Fibroblast of peridontal ligament (primary cell): ENCODE measurements around the gene FGF7.
"Not testable (repeated sequence)": the region's sequence is repeated elsewhere in the genome, so short reads cannot be mapped to it uniquely, and the experiment has no call there.

Experiments
- DNase-seq: peaks from one replicate; pipeline ENCODE4 v3.0.0-alpha.2; 2010; ENCODE audit errors: extremely low read depth

FGF7 gene, protein sequence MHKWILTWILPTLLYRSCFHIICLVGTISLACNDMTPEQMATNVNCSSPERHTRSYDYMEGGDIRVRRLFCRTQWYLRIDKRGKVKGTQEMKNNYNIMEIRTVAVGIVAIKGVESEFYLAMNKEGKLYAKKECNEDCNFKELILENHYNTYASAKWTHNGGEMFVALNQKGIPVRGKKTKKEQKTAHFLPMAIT

DNA sequence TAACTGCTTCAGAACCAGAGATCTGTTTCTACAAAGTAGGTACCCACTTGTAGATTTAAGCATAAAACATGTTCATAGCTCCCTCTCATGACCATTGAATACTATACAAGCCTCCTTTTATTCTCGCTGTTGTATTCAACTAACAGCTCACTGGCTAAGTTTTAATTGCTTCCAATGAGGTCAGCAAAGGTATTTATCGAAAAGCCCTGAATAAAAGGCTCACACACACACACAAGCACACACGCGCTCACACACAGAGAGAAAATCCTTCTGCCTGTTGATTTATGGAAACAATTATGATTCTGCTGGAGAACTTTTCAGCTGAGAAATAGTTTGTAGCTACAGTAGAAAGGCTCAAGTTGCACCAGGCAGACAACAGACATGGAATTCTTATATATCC lies at the start of gene FGF7:
Gene FGF7, plus strand, starts transcription at position 222 of the 400 bp plus-strand sequence. CDS start 1,056 bp downstream, outside the sequence.
- DNase-seq = peak; percentile 98

DNA sequence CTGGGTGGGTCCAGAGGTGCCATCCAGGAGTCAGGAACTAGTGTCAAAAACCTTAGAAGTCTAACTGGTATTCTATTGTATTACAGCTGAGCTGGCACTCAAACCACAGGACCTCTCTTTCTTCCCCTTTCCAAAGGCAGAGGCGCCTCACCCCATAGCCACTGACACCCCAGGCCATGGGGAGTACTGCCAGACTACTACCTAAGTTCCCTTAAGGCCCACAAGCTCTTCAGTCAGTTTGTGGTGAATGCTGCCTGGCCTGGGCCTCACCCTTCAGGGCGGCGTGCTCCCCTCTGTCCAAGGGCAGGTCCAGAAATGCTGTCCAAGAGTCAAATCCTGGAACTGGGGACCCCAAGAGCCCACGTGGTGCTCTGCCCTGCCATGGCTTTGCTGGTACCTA lies 43.0 kb upstream of the FGF7 start:
- DNase-seq = no peak

DNA sequence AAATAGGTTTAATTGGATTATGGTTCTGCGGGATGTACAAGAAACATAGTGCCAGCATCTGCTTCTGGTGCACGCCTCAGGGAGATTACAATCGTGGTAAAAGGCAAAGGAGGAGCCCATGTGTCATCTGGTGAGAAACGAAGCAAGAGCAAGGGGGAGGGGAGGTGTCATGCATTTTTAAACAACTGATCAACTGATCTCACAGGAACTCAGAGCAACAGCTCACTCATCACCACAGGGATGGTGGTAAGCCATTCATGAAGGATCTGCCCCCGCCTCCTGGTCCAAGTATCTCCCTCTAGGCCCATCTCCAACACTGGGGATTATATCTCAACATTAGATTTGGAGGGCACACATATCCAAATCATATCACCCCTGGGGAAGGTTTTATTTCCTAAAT lies 42.1 kb upstream of the FGF7 start:
- no peak for DNase-seq

DNA sequence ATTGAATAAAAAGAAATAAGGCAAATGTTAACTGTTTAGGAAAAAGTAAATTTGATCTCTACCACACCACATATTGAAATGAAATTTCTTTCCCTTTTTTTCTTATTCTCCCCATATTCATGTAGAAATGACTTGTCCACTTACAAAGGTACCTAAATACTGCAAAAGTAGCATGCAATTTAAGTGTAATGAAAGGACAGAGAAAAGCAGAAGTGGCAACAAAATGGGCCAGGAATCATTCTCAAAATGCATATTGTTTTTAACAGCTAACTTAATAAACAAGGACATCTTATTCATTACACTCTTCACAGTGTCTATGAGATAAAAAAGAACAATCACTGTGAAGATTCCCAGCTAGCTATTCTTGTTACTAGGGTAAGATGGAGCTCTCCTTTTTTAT lies 40.6 kb upstream of the FGF7 start:
- DNase-seq = no peak

DNA sequence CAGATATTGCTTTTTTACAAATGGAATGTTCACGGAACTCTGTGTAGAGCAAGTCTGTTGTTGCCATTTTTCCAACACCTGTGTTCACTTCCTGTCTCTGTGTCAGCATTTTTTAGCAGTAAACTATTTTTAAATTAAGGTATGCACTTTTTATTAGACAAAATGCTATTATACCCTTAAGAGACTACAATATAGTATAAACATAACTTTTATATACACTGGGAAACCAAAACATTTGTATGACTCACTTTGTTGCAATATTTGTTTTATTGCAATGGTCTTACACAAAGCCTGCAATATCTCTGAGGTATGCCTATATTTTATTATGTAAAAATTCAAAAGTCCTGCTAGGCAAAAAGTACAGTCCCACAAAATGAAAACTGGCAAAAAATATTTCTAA lies 39.8 kb upstream of the FGF7 start:
- DNase-seq = peak; percentile 63

DNA sequence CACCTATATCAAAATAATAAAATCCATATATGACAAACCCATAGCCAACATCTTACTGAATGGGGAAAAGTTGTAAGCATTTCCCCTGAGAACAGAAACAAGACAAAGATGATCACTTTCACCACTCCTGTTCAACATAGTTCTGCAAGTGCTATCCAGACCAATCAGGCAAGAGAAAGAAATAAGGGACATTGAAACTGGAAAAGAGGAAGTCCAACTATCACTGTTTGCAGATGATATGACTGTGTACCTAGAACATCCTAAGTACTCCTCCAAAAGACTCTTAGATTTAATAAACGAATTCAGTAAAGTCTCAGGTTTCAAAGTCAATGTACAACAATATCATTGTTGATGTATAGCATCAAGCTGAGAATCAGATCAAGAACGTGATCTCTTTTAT lies 35.6 kb upstream of the FGF7 start:
- no peak for DNase-seq

DNA sequence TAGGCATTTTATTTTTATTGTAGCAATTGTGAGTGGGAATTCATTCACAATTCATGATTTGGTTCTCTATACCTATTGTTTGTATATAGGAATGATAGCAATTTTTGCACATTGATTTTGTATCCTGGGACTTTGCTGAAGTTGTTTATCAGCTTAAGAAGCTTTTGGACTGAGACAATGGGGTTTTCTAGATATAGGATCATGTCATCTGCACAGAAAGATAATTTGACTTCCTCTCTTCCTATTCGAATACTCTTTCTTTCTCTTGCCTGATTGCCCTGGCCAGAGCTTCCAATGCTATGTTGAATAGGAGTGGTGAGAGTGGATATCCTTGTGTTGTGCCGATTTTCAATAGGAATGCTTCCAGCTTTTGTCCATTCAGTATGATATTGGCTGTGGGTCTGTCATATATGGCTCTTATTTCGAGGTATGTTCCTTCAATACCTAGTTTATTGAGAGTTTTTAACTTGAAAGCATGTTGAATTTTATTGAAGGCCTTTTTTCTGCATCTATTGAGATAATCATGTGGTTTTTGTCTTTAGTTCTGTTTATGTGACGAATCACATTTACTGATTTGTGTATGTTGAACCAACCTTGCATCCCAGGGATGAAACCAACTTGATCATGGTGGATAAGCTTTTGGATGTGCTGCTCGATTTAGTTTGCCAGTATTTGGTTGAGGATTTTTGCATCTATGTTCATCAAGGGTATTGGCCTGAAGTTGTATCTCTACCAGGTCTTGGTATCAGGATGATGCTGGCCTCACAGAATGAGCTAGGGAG lies 20.3 kb upstream of the FGF7 start:
- not testable (repeated sequence) for DNase-seq

DNA sequence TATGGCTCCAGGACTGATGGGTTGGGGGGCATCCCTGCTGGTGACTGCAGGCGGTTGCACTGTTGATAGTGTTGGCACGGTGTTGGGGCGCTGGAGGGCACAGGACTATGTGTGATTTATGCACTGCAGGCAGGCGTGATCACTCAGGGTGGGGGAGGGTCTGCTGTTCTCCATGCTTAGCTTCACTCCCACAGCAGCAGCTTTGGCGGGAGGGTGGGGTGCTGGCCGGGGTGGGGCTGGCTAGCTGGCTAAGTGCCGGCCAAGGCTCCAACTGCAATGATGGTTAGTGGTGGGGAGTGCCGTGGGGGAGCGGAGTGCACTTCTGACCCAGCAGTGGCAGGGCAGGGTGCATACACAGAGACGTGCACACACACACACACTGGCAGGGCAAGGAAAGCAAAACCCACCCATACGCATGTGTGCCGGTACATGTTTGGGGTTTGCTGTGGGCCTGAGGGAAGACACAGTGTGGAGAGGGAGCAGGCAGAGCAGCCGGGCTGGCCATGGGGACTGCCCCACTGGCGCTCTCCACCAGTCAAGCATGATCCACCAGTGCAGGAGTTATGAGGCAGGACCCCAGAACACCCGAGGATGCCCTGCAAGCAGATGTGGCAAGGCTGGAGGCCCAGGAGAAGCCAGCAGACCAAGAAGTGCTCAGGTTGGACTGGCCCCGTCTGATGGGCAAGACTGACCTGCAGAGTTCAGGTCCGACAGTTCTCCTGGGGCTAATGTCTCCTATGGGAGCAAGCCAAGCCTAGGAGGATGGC lies 16.5 kb upstream of the FGF7 start:
- no peak for DNase-seq

DNA sequence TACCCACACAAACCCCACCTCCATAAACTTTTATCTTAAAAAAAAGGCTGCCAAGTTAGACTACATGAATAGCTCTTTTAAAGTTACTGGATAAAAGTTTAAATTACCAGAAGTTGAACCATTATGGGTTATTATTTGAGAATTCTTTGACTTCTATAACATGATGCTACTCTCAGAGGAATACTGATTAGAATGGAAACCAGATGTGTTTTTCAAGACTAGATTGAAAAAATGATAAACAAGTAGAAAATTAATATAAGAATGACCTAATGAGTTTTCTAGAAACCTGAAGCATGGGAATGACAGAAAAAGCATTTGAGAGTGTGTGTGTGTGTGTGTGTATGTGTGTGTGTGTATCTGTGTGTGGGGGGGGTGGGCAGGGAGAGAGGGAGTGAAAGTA lies 12.4 kb upstream of the FGF7 start:
- DNase-seq = peak; percentile 80

DNA sequence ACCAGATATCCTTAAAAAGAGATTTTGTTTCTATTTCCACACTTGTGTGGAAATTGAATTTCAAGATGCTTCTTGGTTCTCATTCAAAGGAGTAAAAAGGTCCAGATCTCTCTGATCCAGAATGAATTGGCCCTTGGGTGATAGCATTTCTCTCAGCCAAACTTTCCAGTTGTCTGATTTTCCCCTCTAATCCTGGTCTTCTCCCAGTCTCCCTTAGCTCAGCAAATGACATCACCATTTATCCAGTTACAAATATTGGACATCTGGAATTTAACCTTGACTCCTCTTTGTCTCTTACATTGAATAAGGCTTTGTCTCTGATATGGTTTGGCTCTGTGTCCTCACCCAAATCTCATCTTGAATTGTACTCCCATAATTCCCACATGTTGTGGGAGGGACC lies 10.2 kb upstream of the FGF7 start:
- DNase-seq = peak; percentile 31

DNA sequence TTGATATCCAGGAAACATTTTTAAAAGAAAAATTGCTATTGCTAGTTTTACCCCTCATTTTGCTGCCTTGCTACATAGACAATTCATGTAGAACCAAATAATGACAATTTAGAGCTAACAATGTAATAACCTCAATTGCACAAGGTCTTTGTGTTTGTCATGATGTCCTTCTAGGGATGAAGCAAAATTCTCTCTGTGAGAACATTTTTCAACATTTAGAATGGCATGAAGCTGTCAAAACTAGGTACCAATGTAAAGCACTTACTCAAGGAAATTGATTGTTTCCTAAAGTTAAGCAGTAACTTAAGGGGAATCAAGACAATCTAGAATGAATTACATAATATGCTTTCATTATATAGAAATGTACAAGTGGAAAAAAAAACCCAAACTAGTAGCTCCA lies 7.9 kb upstream of the FGF7 start:
- no peak for DNase-seq

DNA sequence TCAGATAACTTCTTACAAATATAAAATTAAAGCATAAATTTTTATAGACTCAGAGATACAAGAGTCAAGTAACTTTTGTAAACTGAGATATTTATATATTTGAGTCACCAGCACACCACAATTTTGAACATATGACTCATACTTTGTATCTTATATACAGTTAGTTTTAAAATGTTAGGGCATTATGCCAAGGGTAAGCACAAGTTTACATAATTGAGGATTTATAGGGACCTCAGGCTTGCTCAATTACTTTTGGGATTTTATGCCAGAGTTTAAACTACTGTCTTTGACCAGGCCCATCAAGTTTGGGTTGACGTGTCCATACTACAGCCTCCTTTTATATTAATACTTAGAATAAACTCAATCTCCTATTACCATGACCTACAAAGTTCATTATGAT lies 7.4 kb upstream of the FGF7 start:
- DNase-seq = peak; percentile 95

DNA sequence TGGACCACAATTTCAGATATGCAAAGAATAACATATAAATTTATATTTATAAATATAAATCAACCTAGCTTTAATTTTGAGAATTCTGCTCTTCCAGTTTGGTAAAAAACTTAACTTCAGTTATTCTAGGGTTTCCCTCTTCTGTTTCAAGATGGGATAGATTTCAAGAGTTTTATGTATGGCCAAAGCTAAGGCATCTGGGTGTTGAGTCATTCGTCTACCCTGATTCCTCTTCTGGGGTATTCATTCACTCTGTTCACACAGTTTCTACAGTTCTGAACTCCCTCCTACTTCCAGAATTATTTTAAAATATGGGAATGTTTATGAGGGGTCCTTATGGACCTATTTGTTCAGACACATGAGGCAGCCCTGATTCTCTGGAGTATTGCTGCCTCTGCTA lies 4.2 kb upstream of the FGF7 start:
- peak; percentile 19 for DNase-seq

DNA sequence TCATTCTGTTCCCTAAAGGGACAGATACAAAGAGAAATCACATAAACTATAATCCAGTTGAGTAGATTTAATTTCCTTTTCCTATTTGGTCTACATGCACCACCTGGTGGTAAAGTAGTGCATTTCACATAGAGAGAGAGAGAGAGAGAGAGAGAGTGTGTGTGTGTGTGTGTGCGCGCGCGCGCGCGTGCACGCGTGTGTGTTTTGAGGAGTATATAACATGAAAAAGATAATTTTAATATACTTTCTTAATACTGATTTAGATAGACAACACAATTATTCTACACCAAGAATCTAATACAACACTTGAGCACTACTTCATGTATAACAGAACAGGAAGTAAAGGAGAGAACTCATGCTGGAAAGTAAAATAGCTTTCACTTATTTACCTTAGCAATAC lies 1.1 kb upstream of the FGF7 start:
- peak; percentile 88 for DNase-seq

DNA sequence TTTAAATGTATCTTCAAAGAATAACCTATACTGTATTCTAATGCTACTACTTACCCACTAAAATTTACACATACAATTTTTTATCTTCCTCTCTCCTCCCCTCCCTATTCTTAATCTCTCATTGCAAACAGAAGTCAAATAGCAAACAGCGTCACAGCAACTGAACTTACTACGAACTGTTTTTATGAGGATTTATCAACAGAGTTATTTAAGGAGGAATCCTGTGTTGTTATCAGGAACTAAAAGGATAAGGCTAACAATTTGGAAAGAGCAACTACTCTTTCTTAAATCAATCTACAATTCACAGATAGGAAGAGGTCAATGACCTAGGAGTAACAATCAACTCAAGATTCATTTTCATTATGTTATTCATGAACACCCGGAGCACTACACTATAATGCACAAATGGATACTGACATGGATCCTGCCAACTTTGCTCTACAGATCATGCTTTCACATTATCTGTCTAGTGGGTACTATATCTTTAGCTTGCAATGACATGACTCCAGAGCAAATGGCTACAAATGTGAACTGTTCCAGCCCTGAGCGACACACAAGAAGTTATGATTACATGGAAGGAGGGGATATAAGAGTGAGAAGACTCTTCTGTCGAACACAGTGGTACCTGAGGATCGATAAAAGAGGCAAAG lies 984 bp downstream of the FGF7 start:
- peak; percentile 59 for DNase-seq

DNA sequence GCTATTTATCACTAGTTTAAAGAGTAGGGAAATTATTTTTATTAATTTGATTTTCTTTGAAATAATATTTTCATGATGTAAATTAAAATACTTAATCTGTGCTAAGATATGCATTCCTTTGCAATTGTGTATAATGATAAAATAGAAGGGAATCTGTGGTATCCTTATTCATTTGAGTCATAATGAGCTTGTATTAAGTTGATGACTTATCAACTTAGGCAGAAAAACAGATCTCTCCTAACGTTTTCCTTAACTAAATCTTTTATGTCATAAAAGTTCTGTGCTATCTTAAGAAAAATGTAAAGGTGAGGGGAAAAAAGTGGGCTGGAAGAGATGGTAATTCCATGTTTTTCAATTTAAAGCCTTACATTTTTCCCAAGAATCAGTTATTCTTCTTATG lies 1.9 kb downstream of the FGF7 start:
- DNase-seq = no peak

DNA sequence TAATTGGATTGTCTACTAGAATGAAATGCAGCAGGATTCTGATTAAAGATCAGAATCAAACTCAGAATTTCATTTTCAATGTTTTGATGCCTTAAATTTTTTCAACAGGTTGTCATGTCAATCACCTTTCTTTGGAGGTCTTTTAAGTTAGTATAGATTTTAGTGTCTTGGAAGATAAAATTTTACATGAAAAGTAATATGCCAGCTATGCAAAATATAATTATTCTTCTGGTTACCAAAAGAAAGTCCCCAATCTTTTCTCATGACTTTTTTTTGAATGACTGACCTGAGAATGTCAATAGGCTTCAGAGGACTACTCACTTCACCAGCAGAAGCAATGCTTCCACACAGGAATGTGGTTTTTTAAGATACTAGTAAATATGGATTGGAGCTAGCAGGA lies 4.3 kb downstream of the FGF7 start:
- no peak for DNase-seq

DNA sequence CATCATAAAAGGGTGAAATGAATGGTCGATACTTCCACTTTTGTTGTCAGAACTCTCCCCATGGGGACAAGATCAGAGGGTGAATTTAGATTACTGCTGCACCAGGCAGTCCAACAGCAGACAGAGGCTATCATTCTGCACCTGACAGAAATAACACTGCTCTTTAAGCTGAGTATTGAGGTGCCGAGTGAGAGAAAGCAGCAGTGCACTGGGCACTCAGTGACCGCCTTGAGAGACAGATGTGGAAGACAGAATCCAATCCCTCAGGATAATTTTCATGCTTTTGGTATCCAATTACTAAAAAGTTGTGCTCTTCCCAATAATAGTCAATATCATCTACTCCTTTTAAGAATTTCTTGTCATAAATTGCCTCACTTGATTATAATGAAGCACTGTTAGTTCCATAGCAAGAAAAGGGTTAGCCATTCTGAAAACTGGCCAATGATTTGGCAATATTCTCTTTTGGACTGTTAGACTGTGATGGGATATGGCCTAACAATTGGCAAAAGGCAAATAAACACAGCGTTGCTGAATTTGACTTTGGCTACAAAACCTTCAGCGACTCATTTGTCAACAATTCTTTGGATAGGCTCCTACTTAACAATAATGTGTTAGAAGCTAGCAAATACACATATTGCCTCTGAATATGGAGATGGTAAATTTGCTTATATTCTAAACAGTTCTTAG lies 5.5 kb downstream of the FGF7 start:
- DNase-seq = peak; percentile 93

DNA sequence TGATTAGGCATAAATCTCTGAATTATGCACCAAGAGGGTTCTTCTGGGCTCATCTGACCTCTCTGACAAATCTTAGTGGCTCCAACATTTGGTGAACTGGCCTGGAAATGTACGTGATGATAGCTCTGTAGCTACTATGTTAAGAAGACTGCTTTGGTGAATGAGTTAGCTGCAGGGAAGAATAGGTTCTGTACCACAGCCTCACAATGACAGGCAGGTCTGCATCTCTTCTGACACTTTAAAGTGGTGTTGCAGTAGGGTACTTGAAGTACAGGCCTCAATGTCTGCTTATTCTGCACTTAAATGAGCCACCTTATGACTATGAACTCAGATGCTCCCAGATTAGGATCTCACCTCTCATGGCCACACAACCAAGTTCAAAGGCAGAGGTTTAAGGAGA lies 7.0 kb downstream of the FGF7 start:
- no peak for DNase-seq

DNA sequence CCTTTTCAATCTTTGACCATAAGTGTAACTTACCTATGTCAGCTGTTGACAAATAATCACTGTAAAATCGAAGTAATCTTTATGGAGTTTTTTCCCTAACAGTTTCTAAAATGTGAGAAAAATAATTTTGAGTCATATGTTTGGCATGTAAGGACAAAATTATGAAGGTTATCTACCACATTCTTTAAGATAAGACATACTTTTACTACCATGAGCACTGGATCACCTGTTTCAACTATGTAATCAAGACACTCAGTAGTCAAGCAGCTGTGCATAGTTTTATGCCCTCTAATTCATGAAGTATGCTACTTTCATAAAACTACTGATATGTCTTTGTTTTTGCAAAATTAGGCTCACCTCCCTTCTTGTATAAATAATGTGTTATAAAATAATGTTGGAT lies 12.1 kb downstream of the FGF7 start:
- peak; percentile 20 for DNase-seq

DNA sequence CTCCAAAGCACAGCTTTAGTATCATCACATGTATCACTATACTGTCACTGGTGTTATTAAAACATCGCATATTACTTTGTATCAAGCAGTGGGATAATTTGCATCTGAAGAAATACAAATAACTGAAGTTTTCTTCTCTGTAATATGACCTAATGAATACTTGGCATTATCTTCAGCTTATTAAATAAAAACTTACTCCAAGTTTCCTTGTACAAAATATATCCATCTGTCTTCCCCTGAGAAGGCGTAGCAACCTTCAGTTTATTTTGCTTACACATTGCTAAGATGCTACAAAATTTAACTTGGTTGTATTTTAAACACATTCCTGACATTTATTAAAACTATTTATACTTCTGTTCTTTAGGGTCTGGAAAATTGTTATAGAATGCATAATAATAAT lies 13.7 kb downstream of the FGF7 start:
- peak; percentile 35 for DNase-seq
